NCI-H226 (cell line): ENCODE results near the gene STAB1.

Source experiments
- DNase-seq: peaks from one replicate; pipeline ENCODE4 v3.0.0-alpha.2; 2015

Gene STAB1

GRCh38 chr3:52458031-52458760 is 36.9 kb upstream of the STAB1 start:
- no peak for DNase-seq

- DNase-seq = no peak
These were observed 36.2 kb upstream of the STAB1 start for GRCh38 chr3:52458770-52459545.

DNA sequence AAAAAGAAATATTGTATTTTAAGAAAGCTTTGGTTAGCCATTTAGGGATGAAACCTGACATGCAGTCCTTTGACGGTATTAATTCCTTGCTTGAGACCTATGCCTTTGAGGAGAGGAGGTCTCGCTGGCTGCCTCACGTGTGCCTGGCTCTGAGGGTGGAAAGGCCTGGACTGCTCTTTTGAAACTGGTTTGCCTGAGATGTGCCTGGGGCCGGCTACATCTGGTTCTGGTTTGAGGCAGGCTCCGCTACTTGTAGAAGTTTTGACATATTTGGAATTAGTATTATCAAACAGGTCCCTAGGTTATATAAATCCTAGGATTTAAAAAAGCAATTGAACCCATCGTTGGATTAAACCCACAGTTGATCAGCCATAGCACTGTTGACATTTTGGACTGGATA is 33.3 kb upstream of the STAB1 start:
- no peak for DNase-seq

GRCh38 chr3:52463416-52463815 is 31.7 kb upstream of the STAB1 start:
- no peak for DNase-seq

DNA sequence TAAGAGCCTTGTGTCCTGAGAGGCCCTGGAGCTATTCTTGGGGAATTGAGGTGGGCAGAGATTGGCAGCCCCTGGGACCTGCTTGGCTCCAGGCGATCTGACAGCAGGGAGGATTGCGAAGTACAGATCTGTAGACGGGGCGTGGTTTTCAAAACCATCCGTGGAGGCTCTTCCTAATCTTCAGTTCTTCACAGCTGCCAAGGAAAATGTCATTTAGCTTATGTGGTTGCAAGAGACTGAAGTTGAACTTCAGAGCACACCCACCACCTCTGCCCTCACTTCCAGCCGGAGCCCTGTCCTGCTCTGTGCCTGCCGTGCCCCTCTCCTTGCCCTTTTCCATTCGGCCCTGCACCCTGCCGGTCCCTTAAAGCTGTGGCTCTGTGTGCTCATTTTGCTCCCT is 26.8 kb upstream of the STAB1 start:
- no peak for DNase-seq

GRCh38 chr3:52469001-52469400 is 26.1 kb upstream of the STAB1 start:
- no peak for DNase-seq

- DNase-seq = no peak
These were observed 24.2 kb upstream of the STAB1 start for GRCh38 chr3:52470920-52471319.

- no peak for DNase-seq
These were observed 23.5 kb upstream of the STAB1 start for GRCh38 chr3:52471371-52472238.

GRCh38 chr3:52472239-52473000 is 22.7 kb upstream of the STAB1 start:
- no peak for DNase-seq

- no peak for DNase-seq
These were observed 22.1 kb upstream of the STAB1 start for GRCh38 chr3:52473026-52473425.

DNA sequence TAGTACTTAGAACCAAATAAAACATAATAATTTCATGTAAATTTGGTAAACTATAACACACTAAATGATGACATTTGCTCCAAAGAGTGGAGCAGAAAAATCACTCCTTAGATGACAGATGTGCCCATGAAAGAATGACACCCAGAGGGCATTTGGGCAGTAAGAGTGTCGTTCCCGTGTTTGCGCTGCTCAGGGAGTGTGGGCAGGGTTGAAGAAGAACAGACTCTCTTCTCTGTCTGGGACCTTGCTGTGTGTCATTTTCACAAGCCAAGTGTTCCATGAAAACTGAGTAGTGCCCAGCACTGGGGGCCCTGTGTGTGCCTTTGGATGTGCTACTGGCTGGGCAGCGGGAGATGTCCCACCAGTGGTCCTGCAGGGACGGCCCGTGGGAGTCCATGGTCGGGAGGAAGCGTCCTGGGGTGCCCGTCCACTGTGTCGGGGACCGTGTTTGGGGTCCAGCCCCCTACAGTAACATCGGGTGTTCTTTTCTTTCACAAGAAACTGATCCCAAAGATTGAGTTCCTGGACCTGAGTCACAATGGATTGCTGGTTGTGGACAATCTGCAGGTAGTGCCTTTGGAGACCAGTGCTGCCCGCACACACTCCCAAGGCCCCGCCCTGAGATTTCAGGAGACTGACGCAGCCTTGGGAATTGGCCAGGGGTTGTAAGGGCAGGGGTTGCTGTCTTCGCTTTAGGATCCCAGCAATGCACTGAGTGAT is 17.9 kb upstream of the STAB1 start:
- DNase-seq = no peak

DNA sequence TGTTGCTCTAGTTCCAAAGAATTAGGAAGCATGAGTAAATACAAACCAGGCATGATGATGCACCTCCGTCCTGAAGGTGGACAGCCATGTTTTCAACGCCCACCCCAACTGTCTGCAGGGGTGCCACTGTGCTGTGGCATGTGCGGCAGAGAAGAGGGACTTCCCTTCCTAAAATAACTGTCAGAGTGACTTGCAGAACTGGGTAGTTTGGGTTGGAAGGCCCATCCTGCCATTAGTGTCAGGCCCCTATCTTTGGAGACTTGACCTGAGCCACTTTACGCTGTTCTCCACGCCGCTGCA is 17.4 kb upstream of the STAB1 start:
- DNase-seq = no peak

DNA sequence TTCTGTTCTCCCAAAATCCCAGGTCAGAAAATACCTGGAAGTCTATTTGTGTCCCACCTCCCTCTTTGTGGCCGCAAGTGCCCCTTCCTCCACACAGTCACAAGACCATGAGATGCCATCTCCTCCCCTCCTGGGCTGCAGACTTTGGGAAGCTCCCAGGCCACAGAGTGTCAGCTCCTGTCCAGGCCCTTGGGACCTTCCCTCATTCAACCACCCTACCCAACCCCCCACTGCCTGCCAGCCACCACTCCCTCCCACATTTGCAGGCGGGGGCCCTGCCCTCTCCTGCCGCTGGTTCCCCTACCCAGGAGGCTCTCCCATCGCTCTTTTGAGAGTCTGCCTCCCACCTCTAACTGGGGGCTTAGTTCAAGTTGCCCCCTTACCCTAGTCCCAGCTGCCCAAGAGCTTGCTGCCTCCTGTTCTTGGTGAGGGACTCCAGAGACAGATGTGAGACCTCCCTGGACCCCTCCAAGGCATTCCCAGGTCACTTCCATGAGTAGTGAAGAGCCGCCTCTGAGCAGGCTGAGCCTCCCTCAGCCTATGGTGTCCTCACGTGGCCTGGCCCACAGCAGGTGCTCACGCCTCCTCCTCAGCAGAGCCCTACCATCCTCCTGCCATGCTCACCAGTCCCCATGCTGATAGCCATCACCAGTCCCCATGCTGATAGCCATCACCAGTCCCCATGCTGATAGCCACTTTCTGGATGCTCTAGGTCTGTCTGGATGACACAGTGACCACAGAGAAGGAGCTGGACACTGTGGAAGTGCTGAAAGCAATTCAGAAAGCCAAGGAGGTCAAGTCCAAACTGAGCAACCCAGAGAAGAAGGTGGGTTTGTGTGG is 15.9 kb upstream of the STAB1 start:
- DNase-seq = no peak

DNA sequence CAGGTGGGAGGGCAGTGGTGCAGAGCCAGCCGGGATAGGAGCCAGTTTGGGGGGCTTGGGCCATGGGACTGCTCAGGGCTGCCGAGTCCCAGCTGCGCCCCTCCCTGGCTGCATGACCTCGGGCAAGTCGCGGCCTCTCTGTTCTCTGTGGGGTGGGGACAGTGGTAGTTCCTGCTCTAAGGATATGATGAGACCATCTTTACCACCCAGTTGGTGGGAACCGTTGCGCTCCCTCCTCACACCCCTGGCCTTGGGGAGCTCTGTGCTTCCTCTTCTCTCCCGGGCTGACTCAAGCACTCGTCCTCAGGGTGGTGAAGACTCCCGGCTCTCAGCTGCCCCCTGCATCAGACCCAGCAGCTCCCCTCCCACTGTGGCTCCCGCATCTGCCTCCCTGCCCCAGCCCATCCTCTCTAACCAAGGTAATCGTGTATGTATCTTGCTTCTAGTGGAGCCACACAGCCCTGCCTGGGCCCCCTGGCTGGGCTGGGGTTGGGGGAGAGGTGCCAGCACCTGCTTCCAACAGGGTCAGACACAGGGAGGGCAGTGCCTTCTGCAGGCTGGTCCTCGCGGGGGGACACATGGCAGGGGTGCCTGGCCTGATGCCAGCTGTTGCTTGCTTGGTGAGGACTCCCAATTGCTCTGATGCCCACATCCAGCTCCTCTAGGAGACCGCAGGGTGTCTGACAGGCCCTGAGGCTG is 15.1 kb upstream of the STAB1 start:
- DNase-seq = no peak

GRCh38 chr3:52480768-52481715 is 14.1 kb upstream of the STAB1 start:
- DNase-seq = no peak

GRCh38 chr3:52481819-52482521 is 13.2 kb upstream of the STAB1 start:
- no peak for DNase-seq

- DNase-seq = no peak
These were observed 12.1 kb upstream of the STAB1 start for GRCh38 chr3:52483081-52483480.

GRCh38 chr3:52483577-52484381 is 11.4 kb upstream of the STAB1 start:
- DNase-seq = no peak
